LoVo (cell line): Measurements from ENCODE around the gene PRKCSH.
"Not testable (repeated sequence)": the region's sequence is repeated elsewhere in the genome, so short reads cannot be mapped to it uniquely, and the experiment has no call there.

Experiments used
- DNase-seq: peaks from one replicate; pipeline ENCODE4 v3.0.0-alpha.2; 2016; ENCODE audit warnings: low spot score

Gene PRKCSH

GRCh38 chr19:11435057-11435832 lies at the start of gene PRKCSH, which contains the start of gene ODAD3:
PRKCSH (plus strand) TSS chr19:11435635; CDS start chr19:11436118, 483 bp downstream.
ODAD3 (minus strand) TSS chr19:11435121; CDS start chr19:11435016, 105 bp downstream.
- peak; percentile 99 for DNase-seq

GRCh38 chr19:11387162-11388034 lies 48.0 kb upstream of the PRKCSH start:
- DNase-seq: no peak

- DNase-seq: no peak
Observed at GRCh38 chr19:11390359-11390758, 45.1 kb upstream of the PRKCSH start.

- no peak for DNase-seq
Observed at GRCh38 chr19:11390933-11391680, 44.3 kb upstream of the PRKCSH start.

- no peak for DNase-seq
Observed at GRCh38 chr19:11397089-11397610, 38.3 kb upstream of the PRKCSH start.

- no peak for DNase-seq
Observed at GRCh38 chr19:11399667-11400066, 35.8 kb upstream of the PRKCSH start.

- DNase-seq: no peak
Observed at GRCh38 chr19:11400798-11401197, 34.6 kb upstream of the PRKCSH start.

- no peak for DNase-seq
Observed at GRCh38 chr19:11401808-11402543, 33.5 kb upstream of the PRKCSH start.

- no peak for DNase-seq
Observed at GRCh38 chr19:11404588-11405222, 30.7 kb upstream of the PRKCSH start.

- DNase-seq: no peak
Observed at GRCh38 chr19:11405846-11406643, 29.4 kb upstream of the PRKCSH start.

GRCh38 chr19:11406703-11407236 lies 28.7 kb upstream of the PRKCSH start:
- DNase-seq: not testable (repeated sequence)

- no peak for DNase-seq
Observed at GRCh38 chr19:11408591-11408990, 26.8 kb upstream of the PRKCSH start.

GRCh38 chr19:11410682-11411081 lies 24.8 kb upstream of the PRKCSH start:
- no peak for DNase-seq

- no peak for DNase-seq
Observed at GRCh38 chr19:11414544-11414943, 20.9 kb upstream of the PRKCSH start.

GRCh38 chr19:11416346-11417052 lies 18.9 kb upstream of the PRKCSH start:
- DNase-seq: no peak

GRCh38 chr19:11418094-11418548 lies 17.3 kb upstream of the PRKCSH start:
- no peak for DNase-seq

GRCh38 chr19:11418549-11419506 lies 16.6 kb upstream of the PRKCSH start, which contains the start of gene RGL3:
RGL3 (minus strand) TSS chr19:11419314; CDS start chr19:11419278, 36 bp downstream.
- peak; percentile 26 for DNase-seq
